ENCODE data around the gene SNAPC4.

DNA sequence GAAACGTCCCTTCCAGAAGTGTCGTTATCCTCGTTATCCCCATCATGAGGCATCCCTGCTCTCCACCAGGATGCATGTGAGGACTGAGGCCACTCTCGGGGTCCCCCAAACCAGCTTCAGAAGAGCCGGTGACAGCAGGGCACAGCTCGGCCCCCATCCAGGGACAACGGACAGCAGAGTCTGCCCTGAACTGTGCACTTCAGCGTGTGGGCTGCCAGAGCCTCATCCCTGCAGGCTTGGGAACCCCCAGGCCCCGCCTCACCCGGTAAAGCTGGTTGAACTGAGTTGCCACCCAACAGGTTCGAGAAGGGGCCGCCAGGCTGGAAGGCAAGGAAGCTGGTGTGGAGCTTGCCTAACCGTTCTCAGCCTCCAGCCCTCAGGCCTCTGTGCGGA lies 25.8 kb downstream of the SNAPC4 start:
- TF ChIP-seq POLR2AphosphoS5 (IDR thresholded peaks at IDR 0.05; ENCODE audit: low read depth, low read length) (no peak), REST (IDR thresholded peaks at IDR 0.05; ENCODE audit: insufficient read depth in 1 of 2, low read depth in 2 of 2, low read length in 2 of 2) (no peak), TAF1 (IDR thresholded peaks at IDR 0.05; ENCODE audit: borderline replicate concordance, insufficient read depth, low read length) (no peak), SIN3A (IDR thresholded peaks at IDR 0.05; ENCODE audit: borderline replicate concordance, insufficient read depth, low read length) (no peak)
